GM21367 (cell line): ENCODE measurements around the gene IL32.

Source experiments
- ATAC-seq: cut with Tn5 transposase; IDR thresholded peaks from one replicate; pipeline ENCODE4 v1.9.1; 2021; ENCODE audit not compliant: unreplicated experiment

IL32 gene

DNA sequence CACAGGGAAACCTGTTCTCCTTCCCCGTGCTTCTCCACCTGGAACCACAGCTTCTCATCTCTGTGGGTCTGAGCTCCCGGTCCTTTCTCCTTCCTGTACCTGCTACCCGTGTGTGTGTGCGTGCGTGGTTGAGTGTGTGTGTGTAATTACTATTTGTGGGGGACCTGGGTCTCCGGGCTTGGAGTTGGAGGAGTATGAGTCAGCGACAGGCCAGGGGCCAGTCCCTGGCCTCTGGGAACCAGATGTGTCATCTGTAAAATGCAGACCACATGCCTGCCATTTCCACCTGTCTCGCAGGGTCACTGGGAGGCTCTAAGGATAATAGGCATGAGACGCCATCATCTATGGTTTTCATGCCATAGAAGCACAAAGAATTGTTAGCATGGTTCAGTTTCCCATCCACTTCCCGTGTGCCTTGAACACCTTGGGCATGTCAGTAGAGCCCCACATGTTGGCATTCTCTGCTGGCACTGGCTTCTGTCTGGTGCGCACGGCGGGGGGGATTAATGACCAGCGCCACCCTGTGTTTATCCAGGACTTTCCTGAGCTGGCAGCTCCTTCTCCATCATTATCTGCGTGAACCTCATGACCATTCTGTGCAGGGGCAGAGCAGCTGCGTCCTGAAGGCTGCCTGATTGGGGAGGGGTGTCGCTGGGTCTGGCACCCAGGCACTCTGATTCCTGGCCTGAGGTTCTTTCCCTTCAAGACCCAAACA, 48.5 kb downstream of the IL32 start:
- no peak for ATAC-seq

DNA sequence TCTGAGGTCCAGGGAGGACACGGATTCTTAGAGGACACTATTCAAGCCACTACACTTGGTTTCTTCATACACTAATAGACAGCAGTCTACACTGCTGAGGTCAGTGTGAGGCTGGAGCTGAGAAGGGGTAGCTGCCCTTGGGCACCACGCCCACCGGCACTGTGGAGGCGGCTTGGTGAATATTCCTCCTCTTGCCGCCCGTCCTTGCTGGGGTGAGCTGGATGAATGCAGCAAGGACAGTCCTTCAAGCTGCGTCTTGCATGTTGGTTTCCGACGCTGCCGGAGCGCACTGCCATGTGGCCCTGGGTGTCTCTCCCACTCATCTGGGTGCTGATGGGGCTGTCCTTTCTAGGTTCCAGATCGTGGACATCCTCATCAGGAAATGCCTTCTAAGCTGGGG, 49.6 kb downstream of the IL32 start:
- no peak for ATAC-seq

DNA sequence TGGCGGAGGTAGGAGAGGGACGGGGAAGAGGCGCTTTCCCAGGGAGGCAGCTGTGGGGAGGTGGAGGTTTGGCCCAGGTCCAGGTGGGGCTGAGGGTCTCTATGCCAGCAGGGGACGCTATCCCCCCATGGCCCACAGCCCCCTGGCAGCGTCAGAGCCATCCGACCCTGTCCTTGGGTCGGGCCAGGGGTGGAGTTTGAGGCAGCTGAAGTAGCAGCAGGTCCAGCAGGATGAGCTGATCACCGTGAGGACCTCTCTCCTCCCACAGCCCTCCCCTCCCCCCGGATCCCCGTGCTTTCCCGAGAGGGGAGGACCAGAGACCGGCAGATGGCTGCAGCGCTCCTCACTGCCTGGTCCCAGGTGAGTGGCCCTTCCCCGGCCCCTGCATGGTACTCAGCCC, 50.1 kb downstream of the IL32 start:
- ATAC-seq, result no peak

DNA sequence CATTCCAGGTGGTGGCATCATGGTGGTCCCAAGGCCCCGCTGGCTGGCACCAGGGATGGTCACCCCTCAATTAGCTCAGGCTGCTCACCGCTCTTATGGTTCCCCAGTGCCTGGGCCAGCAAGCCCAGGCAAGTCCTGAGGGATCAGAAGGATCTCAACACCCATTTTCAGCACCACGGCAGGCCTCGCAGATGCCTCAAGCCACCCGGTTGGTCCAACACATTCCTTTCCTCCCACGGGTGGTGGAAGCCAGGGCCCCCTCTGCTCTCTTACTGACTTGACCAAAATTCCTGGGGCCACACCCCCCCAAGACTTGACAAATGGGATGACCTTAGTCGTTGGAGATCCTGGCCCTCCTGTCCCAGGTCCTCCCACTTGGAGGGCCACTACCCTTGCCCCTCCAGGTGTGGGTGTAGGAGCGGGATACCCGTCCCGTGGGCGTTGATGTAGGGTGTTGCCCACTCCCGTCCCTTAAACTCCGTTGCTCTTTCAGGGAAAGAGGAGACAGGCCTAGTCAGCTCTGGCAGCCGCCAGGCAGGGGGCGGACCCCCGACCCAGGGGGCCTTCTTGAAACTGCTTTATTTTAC, 52.9 kb downstream of the IL32 start:
- no peak for ATAC-seq

DNA sequence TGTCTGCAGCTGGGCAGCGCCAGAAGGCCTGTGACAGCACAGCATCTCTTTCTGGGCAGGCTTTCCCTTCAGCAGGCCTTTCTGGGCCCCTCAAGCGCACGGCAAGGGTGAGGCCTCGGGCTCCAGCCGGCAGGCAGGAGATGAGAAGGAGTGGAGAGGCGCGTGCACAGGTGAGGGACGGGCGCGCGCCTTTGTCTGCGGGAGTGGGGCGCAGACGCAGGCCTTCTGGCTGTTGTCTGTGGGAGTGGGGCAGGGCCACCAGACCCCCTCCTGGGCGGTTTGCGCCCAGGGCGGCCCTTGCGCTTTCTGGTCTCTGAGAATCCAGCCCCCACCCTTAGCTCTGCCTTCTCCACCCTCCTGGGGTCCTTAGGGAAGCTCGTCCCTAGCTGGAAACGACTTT, 53.4 kb downstream of the IL32 start:
- ATAC-seq, result no peak
